K562 (cell line): ENCODE results near the gene GPAT3.

Experiments used
- ERF ChIP-seq: fragments of 450-650 bp; formaldehyde crosslinking; IDR thresholded peaks from 2 replicates; pipeline ENCODE4 v1.4.0; 2020; ENCODE audit warnings: mild to moderate bottlenecking, mixed read lengths
- KDM1A ChIP-seq, 2 experiments: fragments of 450-650 bp; IDR thresholded peaks; 2 replicates each; pipeline ENCODE4 v1.6.1; 2016; ENCODE audit warnings: mild to moderate bottlenecking in 2 of 2
- PHB ChIP-seq: fragments of 250-450 bp; sonication (Bioruptor Pico); IDR thresholded peaks from 2 replicates; pipeline ENCODE4 v1.5.0; 2021
- POLR2AphosphoS5 ChIP-seq: IDR thresholded peaks from 2 replicates; pipeline ENCODE4 v1.6.1; 2011; ENCODE audit warnings: mild to moderate bottlenecking, low read depth, low read length, moderate library complexity; ENCODE audit not compliant: control insufficient read depth, insufficient read depth
- RFX5 ChIP-seq: IDR thresholded peaks from 2 replicates; pipeline ENCODE4 v1.6.1; 2011; ENCODE audit warnings: low read depth, mild to moderate bottlenecking, improper control_type of control experiment, low read length
- SAFB2 ChIP-seq: fragments of 200-400 bp; formaldehyde crosslinking; IDR thresholded peaks from 2 replicates; pipeline ENCODE4 v1.6.1; 2018; ENCODE audit warnings: borderline replicate concordance, low read length, low read depth, moderate library complexity; ENCODE audit not compliant: severe bottlenecking
- SIRT6 ChIP-seq: IDR thresholded peaks from one replicate; pipeline ENCODE4 v1.6.1; 2012; ENCODE audit warnings: low read depth, mild to moderate bottlenecking, control low read depth, inconsistent platforms, low read length, moderate library complexity
- SRSF7 ChIP-seq: fragments of 200-400 bp; formaldehyde crosslinking; optimal IDR thresholded peaks from 2 replicates; pipeline ENCODE3; 2017; ENCODE audit warnings: mild to moderate bottlenecking, low read depth, low read length
- TF ChIP-seq, protein P1 (sequence below): sonication (generic); formaldehyde crosslinking; IDR thresholded peaks from 2 replicates; pipeline ENCODE4 v1.8.0; 2022; ENCODE audit warnings: mild to moderate bottlenecking, missing genetic modification reagents
- TF ChIP-seq, protein P2 (sequence below): sonication (generic); formaldehyde crosslinking; IDR thresholded peaks from 2 replicates; pipeline ENCODE4 v1.5.0; 2020; ENCODE audit warnings: missing genetic modification reagents
- TF ChIP-seq, protein P3 (sequence below): sonication (generic); formaldehyde crosslinking; IDR thresholded peaks from 2 replicates; pipeline ENCODE4 v1.8.0; 2023; ENCODE audit warnings: mild to moderate bottlenecking, missing genetic modification reagents

DNA sequence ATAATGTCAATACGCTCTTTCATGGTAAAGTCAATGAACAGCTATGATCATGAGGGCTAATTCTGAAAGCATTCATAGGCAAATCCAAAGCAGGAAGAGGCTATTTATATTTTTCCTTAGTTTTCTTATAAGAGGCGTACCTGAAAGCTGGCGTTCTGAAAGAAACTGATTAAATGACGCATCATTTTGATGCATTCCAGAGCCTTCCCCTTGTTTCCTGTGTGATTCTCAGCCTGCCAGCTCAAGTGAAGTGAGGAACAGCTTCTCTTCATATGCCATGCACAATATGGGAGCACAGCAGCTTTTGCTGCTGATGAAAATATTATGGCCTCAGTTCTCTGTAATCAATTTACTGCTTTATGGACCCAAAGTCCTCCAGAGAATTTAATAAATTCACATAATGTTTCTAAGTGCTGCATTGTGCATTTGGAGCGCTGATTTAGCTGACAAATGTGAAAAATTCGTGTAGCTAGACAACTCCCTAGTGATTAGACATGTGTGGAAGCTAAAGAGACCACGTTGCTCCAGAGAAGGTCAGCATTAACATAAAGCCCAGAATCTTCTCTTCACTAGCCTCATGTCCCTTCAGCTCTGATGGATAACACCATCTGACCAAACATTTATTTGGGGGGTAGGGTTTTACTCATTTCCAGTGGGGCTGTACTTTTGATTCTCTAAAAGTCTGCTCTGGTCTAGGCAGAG lies 110.8 kb downstream of the GPAT3 start:
- TF ChIP-seq POLR2AphosphoS5 (no peak), KDM1A (IDR thresholded peaks at IDR 0.05) (no peak), SAFB2 (no peak), SRSF7 (no peak), ERF (CRISPR knock-in tag) (no peak), RFX5 (no peak), SIRT6 (no peak), PHB (CRISPR knock-in tag) (no peak)
- TF ChIP-seq, protein P1, sequence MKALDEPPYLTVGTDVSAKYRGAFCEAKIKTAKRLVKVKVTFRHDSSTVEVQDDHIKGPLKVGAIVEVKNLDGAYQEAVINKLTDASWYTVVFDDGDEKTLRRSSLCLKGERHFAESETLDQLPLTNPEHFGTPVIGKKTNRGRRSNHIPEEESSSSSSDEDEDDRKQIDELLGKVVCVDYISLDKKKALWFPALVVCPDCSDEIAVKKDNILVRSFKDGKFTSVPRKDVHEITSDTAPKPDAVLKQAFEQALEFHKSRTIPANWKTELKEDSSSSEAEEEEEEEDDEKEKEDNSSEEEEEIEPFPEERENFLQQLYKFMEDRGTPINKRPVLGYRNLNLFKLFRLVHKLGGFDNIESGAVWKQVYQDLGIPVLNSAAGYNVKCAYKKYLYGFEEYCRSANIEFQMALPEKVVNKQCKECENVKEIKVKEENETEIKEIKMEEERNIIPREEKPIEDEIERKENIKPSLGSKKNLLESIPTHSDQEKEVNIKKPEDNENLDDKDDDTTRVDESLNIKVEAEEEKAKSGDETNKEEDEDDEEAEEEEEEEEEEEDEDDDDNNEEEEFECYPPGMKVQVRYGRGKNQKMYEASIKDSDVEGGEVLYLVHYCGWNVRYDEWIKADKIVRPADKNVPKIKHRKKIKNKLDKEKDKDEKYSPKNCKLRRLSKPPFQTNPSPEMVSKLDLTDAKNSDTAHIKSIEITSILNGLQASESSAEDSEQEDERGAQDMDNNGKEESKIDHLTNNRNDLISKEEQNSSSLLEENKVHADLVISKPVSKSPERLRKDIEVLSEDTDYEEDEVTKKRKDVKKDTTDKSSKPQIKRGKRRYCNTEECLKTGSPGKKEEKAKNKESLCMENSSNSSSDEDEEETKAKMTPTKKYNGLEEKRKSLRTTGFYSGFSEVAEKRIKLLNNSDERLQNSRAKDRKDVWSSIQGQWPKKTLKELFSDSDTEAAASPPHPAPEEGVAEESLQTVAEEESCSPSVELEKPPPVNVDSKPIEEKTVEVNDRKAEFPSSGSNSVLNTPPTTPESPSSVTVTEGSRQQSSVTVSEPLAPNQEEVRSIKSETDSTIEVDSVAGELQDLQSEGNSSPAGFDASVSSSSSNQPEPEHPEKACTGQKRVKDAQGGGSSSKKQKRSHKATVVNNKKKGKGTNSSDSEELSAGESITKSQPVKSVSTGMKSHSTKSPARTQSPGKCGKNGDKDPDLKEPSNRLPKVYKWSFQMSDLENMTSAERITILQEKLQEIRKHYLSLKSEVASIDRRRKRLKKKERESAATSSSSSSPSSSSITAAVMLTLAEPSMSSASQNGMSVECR (CRISPR knock-in tag), result no peak
- TF ChIP-seq, protein P2, sequence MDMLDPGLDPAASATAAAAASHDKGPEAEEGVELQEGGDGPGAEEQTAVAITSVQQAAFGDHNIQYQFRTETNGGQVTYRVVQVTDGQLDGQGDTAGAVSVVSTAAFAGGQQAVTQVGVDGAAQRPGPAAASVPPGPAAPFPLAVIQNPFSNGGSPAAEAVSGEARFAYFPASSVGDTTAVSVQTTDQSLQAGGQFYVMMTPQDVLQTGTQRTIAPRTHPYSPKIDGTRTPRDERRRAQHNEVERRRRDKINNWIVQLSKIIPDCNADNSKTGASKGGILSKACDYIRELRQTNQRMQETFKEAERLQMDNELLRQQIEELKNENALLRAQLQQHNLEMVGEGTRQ (CRISPR knock-in tag), result no peak
- TF ChIP-seq, protein P3, sequence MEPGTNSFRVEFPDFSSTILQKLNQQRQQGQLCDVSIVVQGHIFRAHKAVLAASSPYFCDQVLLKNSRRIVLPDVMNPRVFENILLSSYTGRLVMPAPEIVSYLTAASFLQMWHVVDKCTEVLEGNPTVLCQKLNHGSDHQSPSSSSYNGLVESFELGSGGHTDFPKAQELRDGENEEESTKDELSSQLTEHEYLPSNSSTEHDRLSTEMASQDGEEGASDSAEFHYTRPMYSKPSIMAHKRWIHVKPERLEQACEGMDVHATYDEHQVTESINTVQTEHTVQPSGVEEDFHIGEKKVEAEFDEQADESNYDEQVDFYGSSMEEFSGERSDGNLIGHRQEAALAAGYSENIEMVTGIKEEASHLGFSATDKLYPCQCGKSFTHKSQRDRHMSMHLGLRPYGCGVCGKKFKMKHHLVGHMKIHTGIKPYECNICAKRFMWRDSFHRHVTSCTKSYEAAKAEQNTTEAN (CRISPR knock-in tag), result no peak
